Stimulated activated CD8-positive, alpha-beta memory T cell treated with anti-CD3 and anti-CD28 coated beads, Interleukin-15, amount 100 ng/mL, for 24 hours (primary cell): ENCODE measurements around the gene WDR81.
"Not testable (repeated sequence)": the region's sequence is repeated elsewhere in the genome, so short reads cannot be mapped to it uniquely, and the experiment has no call there.

ENCODE experiments used
- DNase-seq: peaks from one replicate; pipeline ENCODE4 v3.0.0-alpha.2; 2020; ENCODE audit warnings: low read depth

The WDR81 gene

DNA sequence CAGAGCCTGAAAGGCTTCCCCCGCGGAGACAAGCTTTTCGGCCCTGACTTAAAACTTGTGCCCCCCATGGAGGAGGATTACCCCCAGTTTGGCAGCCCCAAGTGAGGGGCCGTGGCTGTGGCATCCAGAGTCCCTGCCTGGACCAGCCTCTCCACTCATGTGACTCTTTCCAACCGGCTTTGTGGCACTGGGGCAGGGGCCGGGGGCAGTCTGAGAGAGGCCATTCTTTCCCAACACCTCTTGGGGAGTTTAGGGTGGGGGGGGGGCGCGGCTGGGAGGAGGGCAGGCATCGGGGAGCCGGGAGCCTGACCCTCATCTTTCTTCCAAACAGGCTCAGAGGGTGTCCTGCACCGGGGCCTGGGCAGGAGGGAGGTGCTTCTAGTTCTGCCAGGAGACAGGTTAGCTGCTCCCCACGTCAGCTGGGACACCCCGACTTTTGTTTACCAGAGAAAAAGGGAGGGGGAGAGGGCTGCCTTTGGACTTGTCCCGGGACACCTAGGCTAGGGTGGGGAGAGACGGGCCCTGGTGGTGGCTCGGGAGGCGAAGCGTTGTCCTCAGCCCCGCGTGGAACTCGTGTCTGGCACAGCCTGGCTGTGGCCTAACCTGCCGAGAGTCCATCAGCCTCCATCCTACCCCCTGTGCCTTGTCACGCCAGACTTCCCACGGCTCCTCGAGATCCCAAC is 30.1 kb downstream of the WDR81 start:
- no peak for DNase-seq

DNA sequence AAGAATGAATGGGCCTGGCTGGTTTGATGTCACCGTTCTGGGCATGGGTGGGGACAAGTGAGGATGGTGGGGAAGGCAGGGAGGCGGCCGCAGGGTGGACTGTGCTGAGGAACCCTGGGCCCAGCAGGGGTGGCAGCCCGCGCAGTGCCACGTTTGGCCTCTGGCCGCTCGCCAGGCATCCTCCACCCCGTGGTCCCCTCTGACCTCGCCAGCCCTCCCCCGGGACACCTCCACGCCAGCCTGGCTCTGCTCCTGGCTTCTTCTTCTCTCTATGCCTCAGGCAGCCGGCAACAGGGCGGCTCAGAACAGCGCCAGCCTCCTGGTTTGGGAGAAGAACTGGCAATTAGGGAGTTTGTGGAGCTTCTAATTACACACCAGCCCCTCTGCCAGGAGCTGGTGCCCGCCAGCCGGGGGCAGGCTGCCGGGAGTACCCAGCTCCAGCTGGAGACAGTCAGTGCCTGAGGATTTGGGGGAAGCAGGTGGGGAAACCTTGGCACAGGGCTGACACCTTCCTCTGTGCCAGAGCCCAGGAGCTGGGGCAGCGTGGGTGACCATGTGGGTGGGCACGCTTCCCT is 30.8 kb downstream of the WDR81 start:
- DNase-seq, result no peak

DNA sequence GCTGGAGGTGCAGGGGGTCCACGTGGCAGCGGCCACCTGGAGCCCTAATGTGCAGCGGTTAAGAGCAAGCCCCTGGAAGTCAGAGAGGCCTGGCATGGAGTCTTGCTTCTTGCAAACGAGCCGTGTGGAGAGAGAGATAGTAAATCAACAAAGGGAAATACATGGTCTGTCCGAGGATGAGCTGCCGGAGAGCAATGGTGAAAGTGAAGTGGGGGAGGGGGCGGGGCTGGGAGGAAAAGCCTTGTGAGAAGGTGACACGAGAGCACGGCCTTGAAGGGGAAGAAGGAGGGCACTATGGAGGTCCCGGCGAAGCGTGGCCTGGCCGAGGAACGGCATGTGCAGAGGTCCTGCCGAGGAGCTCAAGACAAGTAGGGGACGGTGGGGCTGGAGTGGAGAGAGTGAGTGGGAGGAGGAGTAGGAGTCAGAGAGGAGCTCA is 31.3 kb downstream of the WDR81 start:
- DNase-seq, result no peak

- DNase-seq, result no peak
Observed at GRCh38 chr17:1758807-1759206, 34.3 kb downstream of the WDR81 start.

DNA sequence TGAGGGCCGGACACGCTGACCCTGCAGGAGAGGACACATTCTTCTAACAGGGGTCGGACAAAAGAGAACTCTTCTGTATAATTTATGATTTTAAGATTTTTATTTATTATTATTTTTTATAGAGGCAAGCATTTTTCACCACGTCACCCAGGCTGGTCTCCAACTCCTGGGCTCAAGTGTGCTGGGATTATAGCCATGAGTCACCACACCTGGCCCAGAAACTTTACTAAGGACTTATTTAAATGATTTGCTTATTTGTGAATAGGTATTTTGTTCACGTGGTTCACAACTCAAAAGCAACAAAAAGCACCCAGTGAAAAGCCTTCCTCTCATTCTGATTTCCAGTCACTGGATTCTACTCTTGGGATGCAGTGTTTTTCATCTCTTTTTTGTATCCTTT is 35.0 kb downstream of the WDR81 start:
- no peak for DNase-seq

DNA sequence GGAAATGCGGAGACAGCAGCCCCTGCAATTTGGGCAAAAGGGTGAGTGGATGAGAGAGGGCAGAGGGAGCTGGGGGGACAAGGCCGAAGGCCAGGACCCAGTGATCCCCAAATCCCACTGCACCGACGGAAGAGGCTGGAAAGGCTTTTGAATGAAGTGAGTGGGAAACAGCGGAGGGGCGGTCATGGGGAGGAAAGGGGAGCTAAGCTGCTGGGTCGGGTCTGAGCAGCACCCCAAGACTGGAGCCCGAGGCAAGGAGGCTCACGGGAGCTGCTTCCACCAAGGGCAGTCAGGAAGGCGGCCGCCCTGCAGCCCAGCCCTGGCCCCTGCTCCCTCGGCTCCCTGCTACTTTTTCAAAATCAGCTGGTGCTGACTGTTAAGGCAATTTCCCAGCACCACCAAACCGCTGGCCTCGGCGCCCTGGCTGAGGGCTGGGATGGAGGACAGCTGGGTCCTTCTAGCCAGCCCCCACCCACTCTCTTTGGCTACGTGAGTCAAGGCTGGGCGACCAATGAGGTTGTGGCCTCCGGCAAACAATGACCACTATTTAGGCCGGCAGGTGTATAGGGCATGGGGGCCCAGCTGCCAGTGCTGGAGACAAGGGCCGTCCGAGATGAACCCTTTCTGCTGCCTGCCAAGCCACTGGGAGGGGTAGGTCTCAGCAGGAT is 37.9 kb downstream of the WDR81 start:
- no peak for DNase-seq

- no peak for DNase-seq
Observed at GRCh38 chr17:1762901-1763898, 38.7 kb downstream of the WDR81 start.

GRCh38 chr17:1764284-1764683 is 39.8 kb downstream of the WDR81 start:
- DNase-seq, result no peak

DNA sequence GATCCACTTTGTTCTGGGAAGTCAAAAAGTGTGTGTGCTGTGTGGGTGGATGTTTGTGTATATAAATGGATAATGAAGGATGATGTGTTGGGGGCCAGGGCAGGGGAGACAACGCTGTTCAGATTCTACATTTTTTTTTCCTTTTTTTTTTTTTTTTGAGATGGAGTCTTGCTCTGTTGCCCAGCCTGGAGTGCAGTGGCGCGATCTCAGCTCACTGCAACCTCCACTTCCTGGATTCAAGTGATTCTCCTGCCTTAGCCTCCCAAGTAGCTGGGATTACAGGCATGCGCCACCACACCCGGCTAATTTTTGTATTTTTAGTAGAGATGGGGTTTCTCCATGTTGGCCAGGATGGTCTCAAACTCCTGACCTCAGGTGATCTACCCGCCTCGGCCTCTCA is 40.2 kb downstream of the WDR81 start:
- DNase-seq, result not testable (repeated sequence)

GRCh38 chr17:1765576-1765975 is 41.1 kb downstream of the WDR81 start:
- DNase-seq, result no peak

DNA sequence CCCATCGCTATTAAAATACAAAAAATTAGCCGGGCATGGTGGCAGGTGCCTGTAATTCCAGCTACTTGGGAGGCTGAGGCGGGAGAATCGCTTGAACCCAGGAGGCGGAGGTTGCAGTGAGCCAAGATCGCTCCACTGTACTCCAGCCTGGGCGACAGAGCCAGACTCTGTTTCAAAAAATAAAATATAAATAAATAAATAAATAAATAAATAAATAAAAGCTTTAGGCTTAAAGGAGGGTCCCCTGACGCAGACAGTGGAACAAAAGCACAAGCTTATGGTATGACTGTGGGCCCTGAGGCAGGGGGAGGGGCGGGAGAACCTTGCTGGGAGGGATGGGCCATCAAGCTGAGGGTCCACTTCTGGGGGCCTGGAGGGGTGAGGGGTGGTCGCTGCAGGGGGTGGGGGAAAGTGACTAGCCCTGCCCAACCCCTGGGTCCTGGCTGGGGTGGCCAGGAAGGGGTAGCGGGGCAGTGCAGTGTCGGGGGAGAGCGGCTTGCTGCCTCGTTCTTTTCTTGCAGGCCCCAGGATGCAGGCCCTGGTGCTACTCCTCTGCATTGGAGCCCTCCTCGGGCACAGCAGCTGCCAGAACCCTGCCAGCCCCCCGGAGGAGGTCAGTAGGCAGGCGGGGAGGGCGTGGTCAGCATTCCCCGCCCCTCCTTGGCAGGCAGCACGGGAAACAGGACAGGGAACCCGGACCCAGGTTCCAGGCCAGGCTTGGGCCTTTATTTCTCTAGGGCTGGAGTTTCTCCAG is 42.1 kb downstream of the WDR81 start:
- no peak for DNase-seq

- DNase-seq, result no peak
Observed at GRCh38 chr17:1767358-1767757, 42.9 kb downstream of the WDR81 start.

DNA sequence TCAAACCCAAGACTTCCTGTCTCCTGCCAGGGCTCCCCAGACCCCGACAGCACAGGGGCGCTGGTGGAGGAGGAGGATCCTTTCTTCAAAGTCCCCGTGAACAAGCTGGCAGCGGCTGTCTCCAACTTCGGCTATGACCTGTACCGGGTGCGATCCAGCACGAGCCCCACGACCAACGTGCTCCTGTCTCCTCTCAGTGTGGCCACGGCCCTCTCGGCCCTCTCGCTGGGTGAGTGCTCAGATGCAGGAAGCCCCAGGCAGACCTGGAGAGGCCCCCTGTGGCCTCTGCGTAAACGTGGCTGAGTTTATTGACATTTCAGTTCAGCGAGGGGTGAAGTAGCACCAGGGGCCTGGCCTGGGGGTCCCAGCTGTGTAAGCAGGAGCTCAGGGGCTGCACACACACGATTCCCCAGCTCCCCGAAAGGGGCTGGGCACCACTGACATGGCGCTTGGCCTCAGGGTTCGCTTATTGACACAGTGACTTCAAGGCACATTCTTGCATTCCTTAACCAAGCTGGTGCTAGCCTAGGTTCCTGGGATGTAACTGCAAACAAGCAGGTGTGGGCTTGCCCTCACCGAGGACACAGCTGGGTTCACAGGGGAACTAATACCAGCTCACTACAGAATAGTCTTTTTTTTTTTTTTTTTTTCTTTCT is 45.4 kb downstream of the WDR81 start:
- no peak for DNase-seq

GRCh38 chr17:1773000-1773695 is 48.6 kb downstream of the WDR81 start:
- not testable (repeated sequence) for DNase-seq

- DNase-seq, result no peak
Observed at GRCh38 chr17:1773696-1774181, 49.2 kb downstream of the WDR81 start.

DNA sequence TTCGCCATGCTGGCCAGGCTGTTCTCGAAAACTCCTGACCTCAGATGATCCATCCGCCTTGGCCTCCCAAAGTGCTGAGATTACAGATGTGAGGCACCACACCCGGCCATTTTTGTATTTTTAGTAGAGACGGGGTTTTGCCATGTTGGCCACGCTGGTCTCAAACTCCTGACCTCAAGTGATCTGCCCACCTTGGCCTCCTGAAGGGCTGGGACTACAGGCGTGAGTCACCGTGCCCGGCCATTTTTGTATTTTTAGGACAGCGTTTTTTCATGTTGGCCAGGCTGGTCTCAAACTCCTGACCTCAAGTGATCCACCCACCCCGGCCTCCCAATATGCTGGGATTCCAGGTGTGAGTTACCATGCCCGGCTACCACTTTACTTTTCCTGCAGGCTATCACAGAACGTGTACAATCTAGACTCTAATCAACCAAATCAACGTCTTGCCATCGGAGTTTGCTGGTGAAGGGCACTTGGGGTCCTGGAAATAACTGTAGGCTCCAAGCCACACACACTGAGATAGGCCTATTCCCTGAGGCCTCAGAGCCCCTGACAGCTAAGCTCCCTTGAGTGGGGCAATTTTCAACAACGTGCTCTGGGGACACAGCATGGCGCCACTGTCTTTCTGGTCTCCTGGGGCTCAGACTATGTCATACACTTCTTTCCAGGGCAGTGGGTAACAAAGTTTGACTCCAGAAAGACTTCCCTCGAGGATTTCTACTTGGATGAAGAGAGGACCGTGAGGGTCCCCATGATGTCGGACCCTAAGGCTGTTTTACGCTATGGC is 50.1 kb downstream of the WDR81 start:
- DNase-seq, result no peak

DNA sequence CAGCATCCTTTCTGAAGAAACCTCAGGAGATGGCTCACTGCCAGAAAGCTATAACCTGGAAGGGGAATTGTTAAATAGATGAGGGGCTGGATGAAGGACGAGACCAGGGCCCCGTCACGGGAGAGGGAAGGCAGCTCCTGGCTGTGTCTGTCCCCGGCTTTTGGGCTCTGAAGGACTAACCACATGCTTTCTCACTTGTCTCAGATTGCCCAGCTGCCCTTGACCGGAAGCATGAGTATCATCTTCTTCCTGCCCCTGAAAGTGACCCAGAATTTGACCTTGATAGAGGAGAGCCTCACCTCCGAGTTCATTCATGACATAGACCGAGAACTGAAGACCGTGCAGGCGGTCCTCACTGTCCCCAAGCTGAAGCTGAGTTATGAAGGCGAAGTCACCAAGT is 51.8 kb downstream of the WDR81 start:
- DNase-seq, result no peak

GRCh38 chr17:1776857-1777256 is 52.4 kb downstream of the WDR81 start:
- DNase-seq, result no peak

- no peak for DNase-seq
Observed at GRCh38 chr17:1779571-1780131, 55.1 kb downstream of the WDR81 start.
